SK-N-SH treated with all-trans-retinoic acid at 6 μM for 48 hours (cell line): ENCODE data around the gene AGT.
"Not testable (repeated sequence)": the region's sequence is repeated elsewhere in the genome, so short reads cannot be mapped to it uniquely, and the experiment has no call there.

Source experiments
- ATAC-seq: fragments of 200-7000 bp; cut with Tn5 transposase; 3 replicates; pipeline ENCODE4 v1.9.1; 2020; ENCODE audit warnings: mild to moderate bottlenecking, moderate library complexity
- BACH2 ChIP-seq: fragments of 250-450 bp; sonication (Bioruptor Pico); IDR thresholded peaks from 2 replicates; pipeline ENCODE4 v1.9.0; 2021; ENCODE audit warnings: mild to moderate bottlenecking, borderline replicate concordance
- CREB5 ChIP-seq: fragments of 250-450 bp; sonication (Bioruptor Pico); IDR thresholded peaks from 2 replicates; pipeline ENCODE4 v1.5.1; 2020; ENCODE audit warnings: low read depth, mild to moderate bottlenecking, moderate library complexity
- CSDC2 ChIP-seq: fragments of 250-450 bp; sonication (Bioruptor Pico); IDR thresholded peaks from 2 replicates; pipeline ENCODE4 v1.5.0; 2020; ENCODE audit warnings: mild to moderate bottlenecking, moderate library complexity
- ESRRG ChIP-seq: fragments of 250-450 bp; sonication (Bioruptor Pico); IDR thresholded peaks from 2 replicates; pipeline ENCODE4 v1.6.1; 2021; ENCODE audit warnings: mild to moderate bottlenecking
- GLIS3 ChIP-seq: fragments of 250-450 bp; sonication (Bioruptor Pico); IDR thresholded peaks from 2 replicates; pipeline ENCODE4 v1.5.0; 2020; ENCODE audit warnings: mild to moderate bottlenecking, moderate library complexity
- ISL1 ChIP-seq: fragments of 250-450 bp; sonication (Bioruptor Pico); IDR thresholded peaks from 2 replicates; pipeline ENCODE4 v2.1.2; 2022; ENCODE audit warnings: mild to moderate bottlenecking, moderate library complexity
- OSR1 ChIP-seq: fragments of 250-450 bp; sonication (Bioruptor Pico); IDR thresholded peaks from 2 replicates; pipeline ENCODE4 v1.8.0; 2022; ENCODE audit warnings: moderate library complexity, mild to moderate bottlenecking, inconsistent platforms
- PATZ1 ChIP-seq: fragments of 250-450 bp; sonication (Bioruptor Pico); IDR thresholded peaks from 2 replicates; pipeline ENCODE4 v1.8.0; 2020; ENCODE audit warnings: mild to moderate bottlenecking, moderate library complexity, borderline replicate concordance
- POU6F1 ChIP-seq: fragments of 250-450 bp; sonication (Bioruptor Pico); IDR thresholded peaks from 2 replicates; pipeline ENCODE4 v1.8.0; 2021; ENCODE audit warnings: low read depth, mild to moderate bottlenecking, moderate library complexity, borderline replicate concordance
- PPARA ChIP-seq: fragments of 250-450 bp; sonication (Bioruptor Pico); IDR thresholded peaks from 2 replicates; pipeline ENCODE4 v1.5.0; 2020; ENCODE audit warnings: mild to moderate bottlenecking, borderline replicate concordance
- RARB ChIP-seq: fragments of 250-450 bp; sonication (Bioruptor Pico); IDR thresholded peaks from 2 replicates; pipeline ENCODE4 v1.8.0; 2021; ENCODE audit warnings: mild to moderate bottlenecking, moderate library complexity
- SNAI2 ChIP-seq: fragments of 250-450 bp; sonication (Bioruptor Pico); IDR thresholded peaks from 2 replicates; pipeline ENCODE4 v1.5.0; 2020; ENCODE audit warnings: mild to moderate bottlenecking, moderate library complexity
- TCF4 ChIP-seq: fragments of 250-450 bp; sonication (Bioruptor Pico); IDR thresholded peaks from 2 replicates; pipeline ENCODE4 v1.8.0; 2021; ENCODE audit warnings: mild to moderate bottlenecking, moderate library complexity, borderline replicate concordance
- TOX ChIP-seq: fragments of 250-450 bp; sonication (Bioruptor Pico); IDR thresholded peaks from 2 replicates; pipeline ENCODE4 v1.8.0; 2021; ENCODE audit warnings: mild to moderate bottlenecking, moderate library complexity, borderline replicate concordance
- ZC3H10 ChIP-seq: fragments of 250-450 bp; sonication (Bioruptor Pico); IDR thresholded peaks from 2 replicates; pipeline ENCODE4 v1.5.1; 2021; ENCODE audit warnings: mild to moderate bottlenecking, moderate library complexity
- ZFP3 ChIP-seq: fragments of 250-450 bp; sonication (Bioruptor Pico); IDR thresholded peaks from 2 replicates; pipeline ENCODE4 v1.5.0; 2020; ENCODE audit warnings: mild to moderate bottlenecking, moderate library complexity
- ZFP30 ChIP-seq: fragments of 450-650 bp; formaldehyde crosslinking; IDR thresholded peaks from 2 replicates; pipeline ENCODE4 v1.5.0; 2022; ENCODE audit warnings: mild to moderate bottlenecking, moderate library complexity
- ZNF565 ChIP-seq: fragments of 450-650 bp; formaldehyde crosslinking; conservative IDR thresholded peaks from 2 replicates; pipeline ENCODE4 v1.5.0; 2020; ENCODE audit warnings: low read depth, mild to moderate bottlenecking, moderate library complexity
- ZNF70 ChIP-seq: fragments of 450-650 bp; formaldehyde crosslinking; IDR thresholded peaks from 2 replicates; pipeline ENCODE4 v1.5.0; 2020; ENCODE audit warnings: mild to moderate bottlenecking, moderate library complexity
- ZNF8 ChIP-seq: fragments of 450-650 bp; formaldehyde crosslinking; IDR thresholded peaks from 2 replicates; pipeline ENCODE4 v1.5.0; 2020; ENCODE audit warnings: mild to moderate bottlenecking, moderate library complexity
- TF ChIP-seq, protein P1 (sequence below): fragments of 250-450 bp; sonication (Bioruptor Pico); IDR thresholded peaks from 2 replicates; pipeline ENCODE4 v1.5.0; 2020; ENCODE audit warnings: mild to moderate bottlenecking, moderate library complexity
- TF ChIP-seq, protein P2 (sequence below): fragments of 250-450 bp; sonication (Bioruptor Pico); IDR thresholded peaks from 2 replicates; pipeline ENCODE4 v1.5.1; 2021; ENCODE audit warnings: mild to moderate bottlenecking, moderate library complexity

Gene AGT

DNA sequence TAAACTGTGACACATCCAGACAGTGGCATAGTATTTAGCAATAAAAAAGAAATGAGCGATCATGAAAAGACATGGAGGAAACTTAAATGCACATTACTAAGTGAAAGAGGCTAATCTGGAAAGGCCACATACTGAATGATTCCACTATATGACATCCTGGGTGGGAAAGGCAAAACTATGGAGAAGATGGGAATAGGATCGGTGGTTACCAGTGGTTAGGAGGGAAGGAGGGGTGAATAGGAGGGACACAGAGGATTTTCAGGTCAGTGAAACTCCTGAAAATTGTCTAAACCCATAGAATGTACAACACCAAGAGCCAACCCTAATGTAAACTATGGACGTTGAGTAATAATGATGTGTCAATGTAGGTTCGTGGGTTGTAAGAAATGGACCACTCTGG, 13.8 kb downstream of the AGT start:
- no peak for ATAC-seq

GRCh38 chr1:230699716-230700115, 14.2 kb downstream of the AGT start:
- TF ChIP-seq ZNF70 (no peak), RARB (CRISPR knock-in tag) (no peak), ZNF8 (CRISPR knock-in tag) (no peak), ISL1 (no peak), PPARA (CRISPR knock-in tag) (no peak), PATZ1 (CRISPR knock-in tag) (no peak), ZFP3 (CRISPR knock-in tag) (no peak), POU6F1 (no peak), CSDC2 (CRISPR knock-in tag) (no peak), ZC3H10 (CRISPR knock-in tag) (no peak), ESRRG (CRISPR knock-in tag) (no peak), TOX (CRISPR knock-in tag) (no peak), ZFP30 (CRISPR knock-in tag) (no peak)
- TF ChIP-seq, protein P1, sequence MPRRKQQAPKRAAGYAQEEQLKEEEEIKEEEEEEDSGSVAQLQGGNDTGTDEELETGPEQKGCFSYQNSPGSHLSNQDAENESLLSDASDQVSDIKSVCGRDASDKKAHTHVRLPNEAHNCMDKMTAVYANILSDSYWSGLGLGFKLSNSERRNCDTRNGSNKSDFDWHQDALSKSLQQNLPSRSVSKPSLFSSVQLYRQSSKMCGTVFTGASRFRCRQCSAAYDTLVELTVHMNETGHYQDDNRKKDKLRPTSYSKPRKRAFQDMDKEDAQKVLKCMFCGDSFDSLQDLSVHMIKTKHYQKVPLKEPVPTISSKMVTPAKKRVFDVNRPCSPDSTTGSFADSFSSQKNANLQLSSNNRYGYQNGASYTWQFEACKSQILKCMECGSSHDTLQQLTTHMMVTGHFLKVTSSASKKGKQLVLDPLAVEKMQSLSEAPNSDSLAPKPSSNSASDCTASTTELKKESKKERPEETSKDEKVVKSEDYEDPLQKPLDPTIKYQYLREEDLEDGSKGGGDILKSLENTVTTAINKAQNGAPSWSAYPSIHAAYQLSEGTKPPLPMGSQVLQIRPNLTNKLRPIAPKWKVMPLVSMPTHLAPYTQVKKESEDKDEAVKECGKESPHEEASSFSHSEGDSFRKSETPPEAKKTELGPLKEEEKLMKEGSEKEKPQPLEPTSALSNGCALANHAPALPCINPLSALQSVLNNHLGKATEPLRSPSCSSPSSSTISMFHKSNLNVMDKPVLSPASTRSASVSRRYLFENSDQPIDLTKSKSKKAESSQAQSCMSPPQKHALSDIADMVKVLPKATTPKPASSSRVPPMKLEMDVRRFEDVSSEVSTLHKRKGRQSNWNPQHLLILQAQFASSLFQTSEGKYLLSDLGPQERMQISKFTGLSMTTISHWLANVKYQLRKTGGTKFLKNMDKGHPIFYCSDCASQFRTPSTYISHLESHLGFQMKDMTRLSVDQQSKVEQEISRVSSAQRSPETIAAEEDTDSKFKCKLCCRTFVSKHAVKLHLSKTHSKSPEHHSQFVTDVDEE (CRISPR knock-in tag), result no peak
- no peak for ATAC-seq

More for the DNA sequence above, 13.8 kb downstream of the AGT start:
- TF ChIP-seq OSR1 (no peak), PPARA (CRISPR knock-in tag) (no peak), ZFP30 (CRISPR knock-in tag) (no peak), ZNF8 (CRISPR knock-in tag) (no peak), GLIS3 (CRISPR knock-in tag) (no peak), ZNF565 (CRISPR knock-in tag) (no peak), ISL1 (no peak), CSDC2 (CRISPR knock-in tag) (no peak)
- TF ChIP-seq, protein P1 (CRISPR knock-in tag), result no peak

GRCh38 chr1:230698964-230699363, 15.0 kb downstream of the AGT start:
- not testable (repeated sequence) for ATAC-seq

DNA sequence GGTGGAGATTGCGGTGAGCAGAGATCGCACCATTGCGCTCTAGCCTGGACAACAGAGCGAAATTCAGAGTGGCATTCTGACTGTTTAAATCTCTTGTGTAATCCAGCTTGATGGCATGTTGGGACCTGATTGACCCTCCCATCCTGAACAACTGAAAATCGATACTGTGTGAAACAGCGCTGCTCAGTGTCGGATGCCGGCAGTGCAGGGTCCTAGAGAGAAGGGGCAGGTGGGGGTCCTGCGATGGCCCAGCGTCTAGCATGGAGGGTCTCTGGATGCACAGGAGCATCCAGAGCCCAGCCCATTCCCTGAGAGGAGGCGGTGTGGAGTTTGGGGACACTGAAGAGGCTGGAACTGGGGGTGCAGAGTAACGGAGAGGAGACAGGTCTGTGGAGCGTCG, 15.8 kb downstream of the AGT start:
- no peak for ATAC-seq
- TF ChIP-seq ZFP30 (CRISPR knock-in tag), result no peak
- no peak for TF ChIP-seq CREB5 (CRISPR knock-in tag)
- TF ChIP-seq SNAI2, result no peak
- TF ChIP-seq ESRRG (CRISPR knock-in tag), result no peak
- no peak for TF ChIP-seq ZNF565 (CRISPR knock-in tag)
- TF ChIP-seq TCF4 (CRISPR knock-in tag), result no peak
- no peak for TF ChIP-seq BACH2 (CRISPR knock-in tag)
- TF ChIP-seq TOX (CRISPR knock-in tag), result no peak
- no peak for TF ChIP-seq POU6F1
- TF ChIP-seq, protein P2, sequence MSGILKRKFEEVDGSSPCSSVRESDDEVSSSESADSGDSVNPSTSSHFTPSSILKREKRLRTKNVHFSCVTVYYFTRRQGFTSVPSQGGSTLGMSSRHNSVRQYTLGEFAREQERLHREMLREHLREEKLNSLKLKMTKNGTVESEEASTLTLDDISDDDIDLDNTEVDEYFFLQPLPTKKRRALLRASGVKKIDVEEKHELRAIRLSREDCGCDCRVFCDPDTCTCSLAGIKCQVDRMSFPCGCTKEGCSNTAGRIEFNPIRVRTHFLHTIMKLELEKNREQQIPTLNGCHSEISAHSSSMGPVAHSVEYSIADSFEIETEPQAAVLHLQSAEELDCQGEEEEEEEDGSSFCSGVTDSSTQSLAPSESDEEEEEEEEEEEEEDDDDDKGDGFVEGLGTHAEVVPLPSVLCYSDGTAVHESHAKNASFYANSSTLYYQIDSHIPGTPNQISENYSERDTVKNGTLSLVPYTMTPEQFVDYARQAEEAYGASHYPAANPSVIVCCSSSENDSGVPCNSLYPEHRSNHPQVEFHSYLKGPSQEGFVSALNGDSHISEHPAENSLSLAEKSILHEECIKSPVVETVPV (CRISPR knock-in tag), result no peak
- no peak for TF ChIP-seq PPARA (CRISPR knock-in tag)
- TF ChIP-seq ZNF8 (CRISPR knock-in tag), result no peak
- TF ChIP-seq ZNF70, result no peak
